NT2/D1 (cell line): Measurements from ENCODE around the gene KCNG2.

Source experiments
- SUZ12 ChIP-seq: IDR thresholded peaks from 2 replicates; pipeline ENCODE4 v1.6.1; 2011; ENCODE audit not compliant: insufficient read length, insufficient read depth; ENCODE audit errors: extremely low read depth
- YY1 ChIP-seq: IDR thresholded peaks from 2 replicates; pipeline ENCODE4 v1.6.1; 2011; ENCODE audit not compliant: insufficient read length, insufficient read depth
- ZNF274 ChIP-seq: IDR thresholded peaks from 2 replicates; pipeline ENCODE4 v1.6.1; 2011; ENCODE audit warnings: mild to moderate bottlenecking, low read depth, low read length

DNA sequence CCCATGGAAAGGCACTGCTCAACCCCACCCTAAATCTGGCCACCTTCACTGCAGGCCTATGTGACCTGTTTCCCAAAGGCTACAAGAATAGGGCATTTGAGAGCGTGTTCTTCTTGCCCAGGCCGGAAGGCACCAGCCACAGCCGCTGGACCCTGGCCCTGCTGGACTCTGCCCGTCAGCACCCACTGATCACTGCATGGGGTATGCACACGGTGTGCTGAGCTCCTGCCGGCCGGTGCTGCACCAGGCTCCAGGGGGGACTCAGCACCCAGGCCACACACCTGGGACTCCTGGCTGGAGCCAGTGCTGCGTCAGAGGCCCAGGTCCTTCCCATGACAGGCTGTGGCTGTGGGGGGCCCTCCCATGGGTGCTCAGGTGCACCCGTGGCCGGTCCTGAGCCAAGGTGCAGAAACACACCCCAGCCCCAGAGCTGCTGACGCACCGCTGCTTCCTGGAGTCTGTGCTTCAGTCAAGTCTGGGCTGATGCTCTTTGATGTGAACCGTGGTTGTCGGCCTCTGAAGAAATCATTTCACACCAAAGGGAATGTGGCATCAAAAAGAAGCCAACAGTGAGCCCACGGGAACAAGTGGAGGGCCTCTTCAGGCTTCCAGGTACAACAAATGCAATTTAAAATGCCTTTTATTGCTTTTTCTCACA is 6.5 kb downstream of the KCNG2 start:
- no peak for TF ChIP-seq ZNF274
- no peak for TF ChIP-seq YY1
- no peak for TF ChIP-seq SUZ12
